GM04503 (cell line): ENCODE measurements around the gene WWOX.

Experiments used
- DNase-seq: peaks from one replicate; pipeline ENCODE4 v3.0.0-alpha.2; 2012; ENCODE audit warnings: low read depth

WWOX gene

GRCh38 chr16:78609402-78610274 is 510.2 kb downstream of the WWOX start:
- no peak for DNase-seq

- no peak for DNase-seq
Observed at GRCh38 chr16:78611318-78611717, 511.9 kb downstream of the WWOX start.

DNA sequence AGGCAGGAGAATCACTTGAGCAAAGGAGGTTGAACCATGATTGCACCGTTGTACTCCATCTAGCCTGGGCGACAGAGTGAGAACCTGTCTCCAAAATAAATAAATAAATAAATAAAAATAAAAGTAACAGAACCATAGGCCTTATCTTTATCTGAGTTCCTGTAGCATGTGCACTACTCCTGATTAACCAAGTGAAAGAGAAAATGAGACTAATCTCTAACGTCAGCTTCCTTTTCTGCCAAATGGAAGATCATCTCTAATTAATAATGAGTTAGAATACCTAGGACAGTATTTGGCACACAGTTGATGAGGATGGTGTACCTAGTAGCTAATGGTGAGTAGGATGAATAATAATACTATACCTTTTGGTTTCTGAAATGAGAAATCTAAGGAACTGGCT is 520.4 kb downstream of the WWOX start:
- DNase-seq, result no peak

GRCh38 chr16:78620291-78620690 is 520.8 kb downstream of the WWOX start:
- DNase-seq, result no peak

GRCh38 chr16:78623796-78624195 is 524.3 kb downstream of the WWOX start:
- DNase-seq, result no peak

DNA sequence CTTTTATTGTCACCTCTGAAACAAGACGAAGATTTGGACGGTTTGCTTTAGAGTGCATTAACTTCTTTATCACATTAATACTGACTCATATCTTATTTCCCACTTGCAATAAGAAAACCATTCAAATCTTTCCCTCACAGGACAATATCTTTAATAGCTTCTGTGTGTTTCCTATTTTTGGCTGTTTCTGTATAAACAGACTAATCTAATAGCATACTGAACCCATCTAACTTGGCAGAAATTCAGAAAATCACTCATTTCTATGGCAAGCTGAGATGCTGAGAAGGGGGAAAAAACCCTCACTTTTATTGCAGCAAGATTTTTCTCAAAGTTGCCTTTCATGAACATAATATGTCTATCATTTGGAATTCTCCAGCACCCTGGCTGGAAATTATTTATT is 524.9 kb downstream of the WWOX start:
- DNase-seq, result no peak

GRCh38 chr16:78628461-78629045 is 529.1 kb downstream of the WWOX start:
- peak; percentile 16 for DNase-seq

GRCh38 chr16:78629173-78629572 is 529.7 kb downstream of the WWOX start:
- peak; percentile 7 for DNase-seq

GRCh38 chr16:78630102-78630501 is 530.6 kb downstream of the WWOX start:
- DNase-seq, result no peak

GRCh38 chr16:78633551-78633950 is 534.1 kb downstream of the WWOX start:
- DNase-seq, result no peak

DNA sequence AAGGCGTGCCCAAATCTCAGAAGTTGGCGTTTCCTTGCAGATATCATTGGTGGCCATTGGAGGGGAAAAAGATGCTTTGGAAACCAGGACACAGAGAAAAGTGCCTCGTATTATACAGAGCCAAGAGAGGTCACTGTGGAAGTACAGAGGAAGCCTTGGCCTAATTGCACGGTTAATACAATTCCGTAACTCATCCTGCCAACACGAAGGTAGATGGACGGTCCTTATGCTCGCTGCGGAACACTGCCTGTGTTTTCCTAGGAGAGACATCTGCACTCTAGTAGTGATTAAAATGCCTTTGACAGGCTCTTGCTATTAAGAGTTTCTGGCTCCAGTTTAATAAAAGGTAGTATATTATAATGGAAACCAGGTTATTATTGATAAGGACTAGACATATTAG is 536.4 kb downstream of the WWOX start:
- DNase-seq, result no peak

GRCh38 chr16:78638371-78638770 is 538.9 kb downstream of the WWOX start:
- no peak for DNase-seq

DNA sequence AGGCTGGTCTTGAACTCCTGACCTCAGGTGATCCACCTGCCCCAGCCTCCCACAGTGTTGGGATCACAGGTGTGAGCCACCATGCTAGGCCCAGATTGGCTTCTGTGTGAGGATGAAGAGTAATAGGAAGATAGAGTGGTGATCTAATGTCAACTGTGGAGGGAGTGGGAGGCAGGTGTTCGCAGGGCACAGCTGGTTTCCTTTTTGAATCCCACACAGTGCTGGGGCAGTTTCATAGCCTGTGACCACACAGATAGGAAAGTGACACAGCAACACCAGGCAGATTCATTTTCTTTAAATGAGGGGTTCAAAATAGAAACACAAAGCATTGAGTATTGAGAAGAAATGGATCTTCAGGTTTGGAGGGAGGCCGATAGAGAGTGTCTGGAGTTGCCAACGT is 540.3 kb downstream of the WWOX start:
- no peak for DNase-seq

- no peak for DNase-seq
Observed at GRCh38 chr16:78640886-78641285, 541.4 kb downstream of the WWOX start.

GRCh38 chr16:78641433-78641832 is 542.0 kb downstream of the WWOX start:
- no peak for DNase-seq

DNA sequence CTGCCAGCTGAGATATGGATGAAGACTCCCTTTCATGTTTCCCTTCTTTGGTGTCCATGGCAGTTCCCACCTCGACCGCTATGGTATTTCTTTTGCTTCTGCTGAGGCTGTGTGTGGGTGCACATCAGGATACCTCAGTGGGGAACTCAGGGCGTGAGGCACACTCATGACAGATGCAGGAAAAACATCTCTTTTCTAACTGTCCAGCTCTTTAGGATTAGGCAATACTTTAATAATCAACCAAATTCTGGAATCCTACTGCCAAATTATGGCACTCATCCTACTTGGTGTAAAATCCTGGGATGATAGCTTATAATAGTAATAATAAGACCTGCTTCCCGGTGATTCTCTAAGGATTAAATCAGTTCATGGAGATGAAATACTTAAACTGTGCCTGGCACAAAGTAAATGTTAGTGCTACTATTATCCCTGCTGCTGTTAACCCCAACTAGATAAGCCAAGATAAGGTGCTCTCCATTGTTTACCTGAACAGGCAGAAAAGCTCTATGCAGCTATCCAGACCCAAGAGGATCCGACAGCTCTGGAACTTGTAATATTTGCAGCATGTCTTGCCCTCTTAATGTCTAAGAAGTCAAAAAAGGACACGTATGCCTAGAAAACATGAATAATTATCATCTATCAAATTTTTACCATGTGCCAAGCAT is 543.3 kb downstream of the WWOX start:
- DNase-seq, result no peak

- DNase-seq, result no peak
Observed at GRCh38 chr16:78645657-78646056, 546.2 kb downstream of the WWOX start.

GRCh38 chr16:78647019-78647418 is 547.6 kb downstream of the WWOX start:
- DNase-seq, result no peak

DNA sequence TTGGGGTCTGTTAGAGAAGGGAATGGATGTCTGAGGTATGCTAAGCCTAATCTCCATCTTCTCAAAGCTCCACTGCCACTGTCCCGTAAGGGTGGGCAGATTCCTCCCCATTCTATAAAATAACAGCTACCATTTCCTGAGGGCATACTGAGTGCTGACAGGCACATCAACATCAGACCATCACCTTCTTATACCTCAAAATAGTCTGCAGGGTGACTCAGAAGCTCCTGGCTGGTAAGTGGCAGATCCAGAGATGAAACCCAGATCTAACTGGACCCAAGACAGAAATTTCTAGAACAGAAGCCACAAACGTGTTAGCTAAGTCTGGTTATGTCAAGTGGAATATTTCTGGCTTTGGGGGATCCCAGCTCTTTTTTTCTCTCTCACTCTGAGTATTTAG is 548.0 kb downstream of the WWOX start:
- DNase-seq, result no peak

DNA sequence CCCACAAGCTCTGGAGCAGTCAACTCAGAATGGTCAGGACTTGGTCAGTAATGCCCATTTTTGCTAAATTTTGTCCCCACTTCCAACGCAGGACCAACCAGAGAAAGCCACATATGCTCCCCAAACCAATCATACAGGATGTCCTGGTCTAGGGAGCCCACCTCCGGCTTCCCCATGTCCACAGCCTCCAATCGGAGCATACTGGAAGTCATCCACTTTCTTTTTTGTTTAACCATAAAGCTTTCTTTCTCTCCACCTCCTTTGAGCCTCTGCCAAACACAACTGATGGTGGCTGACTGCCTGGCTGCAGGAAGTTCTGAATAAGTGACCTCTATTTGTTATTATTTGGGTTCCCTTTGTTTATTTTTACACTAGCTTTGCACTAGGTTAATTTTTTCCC is 549.1 kb downstream of the WWOX start:
- DNase-seq, result no peak

DNA sequence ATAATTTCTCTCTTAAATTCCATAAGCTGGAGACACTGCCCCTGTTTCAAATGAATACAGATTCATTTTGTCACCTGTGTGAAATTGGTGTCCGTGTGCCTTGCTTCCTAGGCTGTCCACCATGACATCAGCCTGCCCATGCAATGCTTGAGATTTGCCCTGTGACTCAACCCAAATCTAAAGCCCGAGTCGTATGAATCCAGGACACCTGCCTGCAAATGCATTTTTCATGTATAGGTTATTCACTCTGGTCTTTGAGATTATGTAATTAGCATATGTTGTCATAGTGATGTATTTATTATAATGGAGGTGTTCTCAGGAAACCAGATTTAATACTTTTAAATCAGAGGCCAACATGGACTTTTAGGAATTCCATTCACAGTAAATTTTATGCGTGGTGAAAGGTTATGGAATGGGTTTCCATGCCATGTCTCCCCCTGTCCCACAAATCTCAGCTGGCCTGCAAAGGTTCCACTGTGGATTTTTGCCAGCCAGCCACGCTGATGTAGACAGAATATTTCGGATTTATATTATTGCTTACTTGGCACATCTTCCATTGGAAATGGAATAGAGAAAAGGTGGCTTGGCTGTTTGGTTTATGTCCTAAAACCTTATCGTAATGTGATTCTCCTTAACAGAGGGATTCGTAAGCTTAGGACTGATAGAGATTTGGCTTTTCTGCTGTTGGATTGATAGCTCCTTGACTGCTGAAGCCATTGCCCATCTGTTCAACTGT is 551.1 kb downstream of the WWOX start:
- DNase-seq, result no peak

DNA sequence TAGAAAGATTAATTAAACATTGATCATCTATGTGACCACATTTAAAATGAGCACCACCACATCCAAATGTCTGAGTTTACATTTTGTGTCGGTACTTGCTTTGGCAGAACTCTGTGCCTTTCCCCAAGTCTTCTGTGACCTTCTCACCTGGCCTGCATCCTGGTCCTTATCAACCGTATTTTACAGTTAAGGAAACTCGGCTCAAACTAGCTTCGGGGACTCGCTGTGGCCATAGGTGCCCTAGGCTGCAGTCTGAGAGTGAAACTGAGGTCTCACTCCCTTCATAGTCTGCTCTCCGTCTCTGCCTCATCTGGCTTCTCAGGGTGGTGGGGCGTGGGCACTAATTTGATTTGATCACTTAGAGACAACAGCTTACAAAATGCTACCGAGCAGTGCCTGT is 555.5 kb downstream of the WWOX start:
- DNase-seq, result no peak
